ENCODE measurements around the gene ALPP.

- TF ChIP-seq, protein P1, sequence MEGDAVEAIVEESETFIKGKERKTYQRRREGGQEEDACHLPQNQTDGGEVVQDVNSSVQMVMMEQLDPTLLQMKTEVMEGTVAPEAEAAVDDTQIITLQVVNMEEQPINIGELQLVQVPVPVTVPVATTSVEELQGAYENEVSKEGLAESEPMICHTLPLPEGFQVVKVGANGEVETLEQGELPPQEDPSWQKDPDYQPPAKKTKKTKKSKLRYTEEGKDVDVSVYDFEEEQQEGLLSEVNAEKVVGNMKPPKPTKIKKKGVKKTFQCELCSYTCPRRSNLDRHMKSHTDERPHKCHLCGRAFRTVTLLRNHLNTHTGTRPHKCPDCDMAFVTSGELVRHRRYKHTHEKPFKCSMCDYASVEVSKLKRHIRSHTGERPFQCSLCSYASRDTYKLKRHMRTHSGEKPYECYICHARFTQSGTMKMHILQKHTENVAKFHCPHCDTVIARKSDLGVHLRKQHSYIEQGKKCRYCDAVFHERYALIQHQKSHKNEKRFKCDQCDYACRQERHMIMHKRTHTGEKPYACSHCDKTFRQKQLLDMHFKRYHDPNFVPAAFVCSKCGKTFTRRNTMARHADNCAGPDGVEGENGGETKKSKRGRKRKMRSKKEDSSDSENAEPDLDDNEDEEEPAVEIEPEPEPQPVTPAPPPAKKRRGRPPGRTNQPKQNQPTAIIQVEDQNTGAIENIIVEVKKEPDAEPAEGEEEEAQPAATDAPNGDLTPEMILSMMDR (IDR thresholded peaks at IDR 0.05): no peak
- TF ChIP-seq EZH2 (IDR thresholded peaks at IDR 0.05; ENCODE audit: borderline replicate concordance, insufficient read depth, low read depth, low read length, poor library complexity, severe bottlenecking): no peak
These were observed 38.9 kb downstream of the ALPP start for GRCh38 chr2:232417489-232417888.
